ENCODE measurements around the gene VTI1A. TPM values are rescaled to one million over a fixed set of nuclear protein-coding genes. Genes with fewer than 3 reads are reported as not detected.

The VTI1A gene
- polyA plus RNA-seq, 2 of the 4 experiments (the other 2 are of a cell fraction) = 17.0 to 25.3 TPM

DNA sequence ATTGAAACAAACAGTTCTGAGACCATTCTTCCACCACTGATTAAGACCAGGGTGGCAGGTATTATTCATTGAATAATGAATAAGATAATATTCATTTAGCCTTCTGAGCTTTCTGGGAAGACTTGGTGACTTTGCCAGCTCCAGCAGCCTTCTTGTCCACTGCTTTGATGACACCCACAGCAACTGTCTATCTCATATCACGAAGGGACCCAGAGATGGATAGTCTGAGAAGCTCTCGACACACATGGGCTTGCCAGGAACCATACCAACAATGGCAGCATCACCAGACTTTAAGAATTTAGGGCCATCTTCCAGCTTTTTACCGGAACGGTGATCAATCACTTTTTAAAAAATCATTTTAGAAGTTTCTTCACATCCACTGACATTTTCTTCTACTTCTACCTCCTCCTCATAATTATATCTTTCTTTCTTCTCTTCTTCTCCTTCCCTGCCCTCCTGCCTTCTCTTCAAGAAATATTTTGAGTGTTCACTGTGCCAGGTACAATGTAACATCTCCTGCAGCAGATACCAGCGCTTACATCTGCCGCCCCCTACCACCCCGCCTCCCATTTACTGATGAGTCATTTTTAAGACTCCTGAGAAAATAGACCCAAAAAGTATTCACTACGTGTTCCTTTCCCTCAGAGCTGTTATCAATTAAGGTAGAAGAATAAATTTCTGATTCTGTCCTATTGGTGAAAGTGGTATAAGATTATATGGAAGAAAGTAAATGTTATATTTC is 101.7 kb downstream of the VTI1A start:
- TF ChIP-seq NPAS2 (CRISPR knock-in tag; IDR thresholded peaks at IDR 0.05; ENCODE audit: borderline replicate concordance) (no peak), PHF8 (IDR thresholded peaks at IDR 0.05; ENCODE audit: borderline replicate concordance, low read depth) (no peak), MAZ (IDR thresholded peaks at IDR 0.05; ENCODE audit: borderline replicate concordance, low read depth, low read length) (no peak), FOSB (CRISPR knock-in tag; IDR thresholded peaks at IDR 0.05) (no peak), HOXB13 (CRISPR knock-in tag; IDR thresholded peaks at IDR 0.05; ENCODE audit: low read depth) (no peak), CHD4 (IDR thresholded peaks at IDR 0.05; ENCODE audit: borderline replicate concordance) (no peak), KDM1A (IDR thresholded peaks at IDR 0.05; ENCODE audit: low read depth) (no peak)
- TF ChIP-seq, protein P1, sequence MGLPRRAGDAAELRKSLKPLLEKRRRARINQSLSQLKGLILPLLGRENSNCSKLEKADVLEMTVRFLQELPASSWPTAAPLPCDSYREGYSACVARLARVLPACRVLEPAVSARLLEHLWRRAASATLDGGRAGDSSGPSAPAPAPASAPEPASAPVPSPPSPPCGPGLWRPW (IDR thresholded peaks at IDR 0.05) = no peak
- no peak for ATAC-seq
- Histone ChIP-seq H3K27ac (no peak overlapping the region), H3K9me3 (0 out of 3 replicates have a peak, but pooled peaks cover 2% of the 10 kb centered on the region), H3K4me3 (no peak overlapping the region), H3K4me2 (no peak overlapping the region), H3K4me1 (no peaks in the 10 kb centered on the region)
- WGBS (ENCODE audit: missing lambda C conversion rate) = 90% methylated on average over 8 of the region's 8 CpGs
- no peak for FAIRE-seq
- ChIA-PET POLR2A (no interaction called here), CTCF (no interaction called here)
- DNase-seq (ENCODE audit: low read depth in 1 of 2, low spot score in 1 of 2) = no peak

DNA sequence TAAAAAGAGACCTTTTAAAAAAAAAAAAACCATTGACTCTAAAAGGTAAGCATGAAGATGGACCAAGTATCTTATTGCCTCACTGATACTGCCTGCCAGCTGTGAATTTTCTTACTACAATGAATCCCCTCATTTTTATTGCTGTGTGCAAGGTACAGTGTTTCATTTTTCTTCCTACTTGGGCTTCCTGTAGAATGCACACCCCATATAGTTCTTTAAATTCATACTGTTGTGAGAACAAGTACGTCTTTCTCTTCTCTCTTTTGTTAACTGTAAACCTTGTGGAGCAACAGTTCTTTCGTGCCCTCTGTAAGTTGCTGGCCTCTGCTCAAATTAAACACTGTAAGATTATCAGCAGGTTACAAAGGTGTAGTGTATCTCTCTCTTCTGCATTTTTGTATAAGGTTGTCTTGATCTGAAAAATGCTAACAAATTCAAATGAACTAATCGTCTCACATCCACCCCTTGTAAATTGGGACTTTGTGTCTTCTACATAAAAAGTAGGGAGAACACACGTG is 105.6 kb downstream of the VTI1A start:
- Histone ChIP-seq H3K27ac (no peak overlapping the region), H3K4me1 (no peaks in the 10 kb centered on the region), H3K4me2 (no peak overlapping the region), H3K4me3 (no peak overlapping the region), H3K9me3 (no peaks in the 10 kb centered on the region)
- TF ChIP-seq, protein P2, sequence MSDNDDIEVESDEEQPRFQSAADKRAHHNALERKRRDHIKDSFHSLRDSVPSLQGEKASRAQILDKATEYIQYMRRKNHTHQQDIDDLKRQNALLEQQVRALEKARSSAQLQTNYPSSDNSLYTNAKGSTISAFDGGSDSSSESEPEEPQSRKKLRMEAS (IDR thresholded peaks at IDR 0.05) = no peak
- CTCF ChIA-PET = interaction anchor here (1.7 kb wide), 1 partner anchor 12 kb away, joined by 5 read pairs; no protein-coding TSS in a partner anchor
- 87% methylated on average over 4 of the region's 4 CpGs for WGBS (ENCODE audit: missing lambda C conversion rate)
- no peak for ATAC-seq
- POLR2A ChIA-PET = no interaction called here
- DNase-seq (ENCODE audit: low read depth in 1 of 2, low spot score in 1 of 2) = no peak
- no peak for FAIRE-seq

DNA sequence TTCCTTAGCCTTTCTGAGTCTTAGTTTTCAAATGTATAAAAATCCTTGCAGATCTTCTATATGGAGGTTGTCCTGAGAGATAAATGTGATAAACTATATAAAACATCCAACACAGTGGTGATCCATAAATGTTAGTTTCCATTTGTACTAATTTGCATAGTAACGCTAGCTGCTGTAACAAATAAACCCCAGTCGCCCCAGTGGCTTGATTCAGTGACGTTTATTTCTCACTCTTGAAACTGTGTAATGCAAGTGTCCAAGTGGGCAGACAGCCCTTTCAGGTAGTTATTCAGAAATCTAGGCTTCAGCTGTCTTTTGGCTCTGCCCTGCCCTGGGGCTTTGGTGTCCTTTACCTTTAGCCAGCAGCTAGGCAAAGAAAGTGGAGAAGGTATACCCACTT is 106.3 kb downstream of the VTI1A start:
- no peak for ATAC-seq
- TF ChIP-seq, protein P3, sequence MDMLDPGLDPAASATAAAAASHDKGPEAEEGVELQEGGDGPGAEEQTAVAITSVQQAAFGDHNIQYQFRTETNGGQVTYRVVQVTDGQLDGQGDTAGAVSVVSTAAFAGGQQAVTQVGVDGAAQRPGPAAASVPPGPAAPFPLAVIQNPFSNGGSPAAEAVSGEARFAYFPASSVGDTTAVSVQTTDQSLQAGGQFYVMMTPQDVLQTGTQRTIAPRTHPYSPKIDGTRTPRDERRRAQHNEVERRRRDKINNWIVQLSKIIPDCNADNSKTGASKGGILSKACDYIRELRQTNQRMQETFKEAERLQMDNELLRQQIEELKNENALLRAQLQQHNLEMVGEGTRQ (IDR thresholded peaks at IDR 0.05) = no peak
- TF ChIP-seq CHD4 (IDR thresholded peaks at IDR 0.05; ENCODE audit: borderline replicate concordance) (no peak), TFCP2L1 (CRISPR knock-in tag; IDR thresholded peaks at IDR 0.05) (no peak), MYC (IDR thresholded peaks at IDR 0.05; ENCODE audit: borderline replicate concordance, low read length) (no peak), ZC3H11A (IDR thresholded peaks at IDR 0.05) (no peak), TP53 (CRISPR knock-in tag; IDR thresholded peaks at IDR 0.05) (no peak)
- TF ChIP-seq, protein P4, sequence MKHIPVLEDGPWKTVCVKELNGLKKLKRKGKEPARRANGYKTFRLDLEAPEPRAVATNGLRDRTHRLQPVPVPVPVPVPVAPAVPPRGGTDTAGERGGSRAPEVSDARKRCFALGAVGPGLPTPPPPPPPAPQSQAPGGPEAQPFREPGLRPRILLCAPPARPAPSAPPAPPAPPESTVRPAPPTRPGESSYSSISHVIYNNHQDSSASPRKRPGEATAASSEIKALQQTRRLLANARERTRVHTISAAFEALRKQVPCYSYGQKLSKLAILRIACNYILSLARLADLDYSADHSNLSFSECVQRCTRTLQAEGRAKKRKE (CRISPR knock-in tag; IDR thresholded peaks at IDR 0.05; ENCODE audit: low read depth) = no peak
- TF ChIP-seq, protein P1 (IDR thresholded peaks at IDR 0.05) = no peak
- TF ChIP-seq, protein P5, sequence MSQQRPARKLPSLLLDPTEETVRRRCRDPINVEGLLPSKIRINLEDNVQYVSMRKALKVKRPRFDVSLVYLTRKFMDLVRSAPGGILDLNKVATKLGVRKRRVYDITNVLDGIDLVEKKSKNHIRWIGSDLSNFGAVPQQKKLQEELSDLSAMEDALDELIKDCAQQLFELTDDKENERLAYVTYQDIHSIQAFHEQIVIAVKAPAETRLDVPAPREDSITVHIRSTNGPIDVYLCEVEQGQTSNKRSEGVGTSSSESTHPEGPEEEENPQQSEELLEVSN (IDR thresholded peaks at IDR 0.05; ENCODE audit: borderline replicate concordance, low read depth) = no peak
- no peak overlapping the region for H3K27ac ChIP-seq
- POLR2A ChIA-PET = no interaction called here
- DNase-seq (ENCODE audit: low read depth in 1 of 2, low spot score in 1 of 2) = no peak
- H3K4me1 ChIP-seq = no peaks in the 10 kb centered on the region
- no peak for FAIRE-seq
- CTCF ChIA-PET = interaction anchor here (1.7 kb wide), 1 partner anchor 11 kb away, joined by 5 read pairs; no protein-coding TSS in a partner anchor
- no peak overlapping the region for H3K4me2 ChIP-seq
- WGBS (ENCODE audit: missing lambda C conversion rate) = 91% methylated on average over 3 of the region's 3 CpGs
- no peak overlapping the region for H3K4me3 ChIP-seq
- H3K9me3 ChIP-seq = no peaks in the 10 kb centered on the region

Data from A549 (cell line).